Liver (tissue), 9 donors: ENCODE results near the gene GALNT14. TPM values are rescaled to one million over a fixed set of nuclear protein-coding genes. Genes with fewer than 3 reads are reported as not detected.

Experiments used
- DNase-seq: peaks from one replicate; pipeline ENCODE4 v3.0.0-alpha.2; 2017; ENCODE audit warnings: low spot score
- H3K27ac ChIP-seq, 2 donors: one replicate each; pipeline ENCODE4 v1.7.0; 2013; ENCODE audit warnings: inconsistent platforms in 2 of 2, low read length in 2 of 2, control low read depth in 1 of 2, low read depth in 1 of 2, mild to moderate bottlenecking in 1 of 2
- H3K27me3 ChIP-seq, 4 donors: one replicate each; pipeline versions ENCODE4 v1.6.1 to v1.7.0; 2013; ENCODE audit warnings: low read length in 3 of 4, inconsistent platforms in 1 of 4, mild to moderate bottlenecking in 1 of 4, moderate library complexity in 1 of 4; ENCODE audit not compliant: control insufficient read depth in 4 of 4, insufficient read depth in 4 of 4
- H3K36me3 ChIP-seq, 4 donors: one replicate each; pipeline versions ENCODE4 v1.6.1 to v1.7.0; 2013; ENCODE audit warnings: low read length in 3 of 4, mild to moderate bottlenecking in 3 of 4, low read depth in 1 of 4, moderate library complexity in 1 of 4; ENCODE audit not compliant: control insufficient read depth in 4 of 4, insufficient read depth in 3 of 4
- H3K4me1 ChIP-seq, 4 donors: one replicate each; pipeline versions ENCODE4 v1.6.1 to v1.7.0; 2013; ENCODE audit warnings: low read length in 3 of 4, mild to moderate bottlenecking in 3 of 4, moderate library complexity in 1 of 4; ENCODE audit not compliant: control insufficient read depth in 4 of 4, insufficient read depth in 4 of 4
- H3K4me3 ChIP-seq, 3 donors: one replicate each; pipeline versions ENCODE4 v1.6.1 to v1.7.0; 2013; ENCODE audit warnings: low read length in 3 of 3, control low read depth in 1 of 3, low read depth in 1 of 3, mild to moderate bottlenecking in 1 of 3
- H3K9ac ChIP-seq, 2 donors: one replicate each; pipeline ENCODE4 v1.7.0; 2013; ENCODE audit warnings: low read length in 2 of 2, mild to moderate bottlenecking in 2 of 2, moderate library complexity in 2 of 2, control low read depth in 1 of 2, low read depth in 1 of 2
- H3K9me3 ChIP-seq, 4 donors: one replicate each; pipeline versions ENCODE4 v1.6.1 to v1.7.0; 2013; ENCODE audit warnings: low read length in 3 of 4; ENCODE audit not compliant: control insufficient read depth in 4 of 4
- ATF3 ChIP-seq: IDR thresholded peaks from 2 replicates; pipeline ENCODE4 v1.6.1; 2016; ENCODE audit warnings: antibody characterized with exemption
- EGR1 ChIP-seq, 2 donors: IDR thresholded peaks; 2 replicates each; pipeline ENCODE4 v1.6.1; 2016 to 2018; ENCODE audit warnings: antibody characterized with exemption in 2 of 2, low read depth in 2 of 2
- GABPA ChIP-seq, 2 donors: IDR thresholded peaks in 1 of 2; conservative IDR thresholded peaks in 1 of 2; 2 replicates each; pipeline ENCODE4 v1.6.1; 2016; ENCODE audit warnings: antibody characterized with exemption in 2 of 2, mild to moderate bottlenecking in 1 of 2, moderate library complexity in 1 of 2
- HNF4A ChIP-seq, 2 donors: conservative IDR thresholded peaks; 2 replicates each; pipeline ENCODE4 v1.6.1; 2016; ENCODE audit warnings: antibody characterized with exemption in 2 of 2, mild to moderate bottlenecking in 2 of 2
- JUND ChIP-seq, 2 donors: IDR thresholded peaks; 2 replicates each; pipeline ENCODE4 v1.6.1; 2016; ENCODE audit warnings: antibody characterized with exemption in 2 of 2
- RAD21 ChIP-seq, 2 donors: IDR thresholded peaks; 2 replicates each; pipeline ENCODE4 v1.6.1; 2016; ENCODE audit warnings: antibody characterized with exemption in 2 of 2, mild to moderate bottlenecking in 2 of 2
- RXRA ChIP-seq, 2 donors: IDR thresholded peaks; 2 replicates each; pipeline ENCODE4 v1.6.1; 2017 to 2018; ENCODE audit warnings: antibody characterized with exemption in 2 of 2, mild to moderate bottlenecking in 1 of 2
- SP1 ChIP-seq: IDR thresholded peaks from 2 replicates; pipeline ENCODE4 v1.6.1; 2018; ENCODE audit warnings: antibody characterized with exemption, mild to moderate bottlenecking
- TAF1 ChIP-seq: conservative IDR thresholded peaks from 2 replicates; pipeline ENCODE4 v1.6.1; 2016; ENCODE audit warnings: antibody characterized with exemption, mild to moderate bottlenecking
- YY1 ChIP-seq: IDR thresholded peaks from 2 replicates; pipeline ENCODE4 v1.6.1; 2016; ENCODE audit warnings: antibody characterized with exemption, mild to moderate bottlenecking
- WGBS: extraction: QIAGEN DNeasy Blood & Tissue Kit; methylation state at CpG from one replicate; pipeline ENCODE4 v1.1.7; 2013; 5-methylcytosine and 5-hydroxymethylcytosine counted together
- polyA plus RNA-seq, 2 donors: library from polyadenylated mRNA; stranded (reverse) in 1 of 2; unstranded in 1 of 2; fragments of 200-250 nt in 1 of 2; fragments of >200 nt in 1 of 2; fragmentation: Nextera tagmentation in 1 of 2; extraction: Ambion mirVana in 1 of 2; gene quantifications; one replicate each; pipeline versions ENCODE4 v1.2.1 to v1.2.3, GENCODE V29; 2013 to 2015
- total RNA-seq, 2 donors: library from RNA; depleted of rRNA; stranded (reverse); fragments of >200 nt; gene quantifications; one replicate each; pipeline ENCODE4 v1.2.3, GENCODE V29; 2014
- TF ChIP-seq, protein P1 (sequence below): IDR thresholded peaks from 2 replicates; pipeline ENCODE4 v1.6.1; 2016; ENCODE audit warnings: antibody characterized with exemption, mild to moderate bottlenecking
- TF ChIP-seq, protein P2 (sequence below): fragments of 150-350 bp; IDR thresholded peaks from 2 replicates; pipeline ENCODE4 v1.5.1; 2017; ENCODE audit warnings: improper control_type of control experiment, low read depth, low read length; ENCODE audit not compliant: missing input control
- donor health status: healthy.
- donor health status: healthy.
- donor health status: healthy.
- donor health status: healthy.
- donor health status: healthy.

Gene GALNT14
- total and polyA plus RNA-seq, 4 donors: 0.86 to 2.0 (median 1.5) TPM

DNA sequence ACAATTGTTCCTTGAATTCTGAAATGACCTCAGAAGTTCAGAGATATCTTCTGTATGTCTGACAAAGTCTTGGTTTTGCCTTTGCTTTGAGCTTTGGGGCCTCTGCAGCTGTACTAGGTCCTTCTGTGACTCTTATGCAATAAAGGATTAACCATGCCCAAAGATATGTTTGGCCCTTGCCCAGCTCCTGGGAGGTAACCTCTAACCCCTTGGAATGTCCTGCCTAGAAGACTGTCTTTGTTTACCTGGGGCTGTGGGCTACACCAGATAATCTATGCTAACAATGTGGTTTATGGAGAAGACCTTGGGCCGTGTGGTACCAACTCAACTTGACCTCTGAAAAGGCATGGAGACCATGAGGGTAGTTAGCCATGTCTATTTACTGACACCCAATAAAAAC lies 190.1 kb downstream of the GALNT14 start:
- Histone ChIP-seq H3K4me3 (no peak overlapping the region), H3K9me3 (no peaks in the 10 kb centered on the region), H3K36me3 (no peaks in the 10 kb centered on the region), H3K4me1 (no peaks in the 10 kb centered on the region), H3K27ac (no peak overlapping the region), H3K27me3 (no peaks in the 10 kb centered on the region), H3K9ac (no peak overlapping the region)
- no peak for DNase-seq
- WGBS: 72% methylated on average over 1 of the region's 1 CpG
- TF ChIP-seq JUND (IDR thresholded peaks at IDR 0.05) (no peak), HNF4A (conservative IDR thresholded peaks at IDR 0.05) (no peak), SP1 (no peak), EGR1 (IDR thresholded peaks at IDR 0.05; ENCODE audit: low read depth in 2 of 2) (no peak), GABPA (IDR thresholded peaks at IDR 0.05 in 1 of 2, conservative IDR thresholded peaks at IDR 0.05 in 1 of 2) (no peak), YY1 (no peak), RXRA (IDR thresholded peaks at IDR 0.05) (no peak)
- TF ChIP-seq, protein P1, sequence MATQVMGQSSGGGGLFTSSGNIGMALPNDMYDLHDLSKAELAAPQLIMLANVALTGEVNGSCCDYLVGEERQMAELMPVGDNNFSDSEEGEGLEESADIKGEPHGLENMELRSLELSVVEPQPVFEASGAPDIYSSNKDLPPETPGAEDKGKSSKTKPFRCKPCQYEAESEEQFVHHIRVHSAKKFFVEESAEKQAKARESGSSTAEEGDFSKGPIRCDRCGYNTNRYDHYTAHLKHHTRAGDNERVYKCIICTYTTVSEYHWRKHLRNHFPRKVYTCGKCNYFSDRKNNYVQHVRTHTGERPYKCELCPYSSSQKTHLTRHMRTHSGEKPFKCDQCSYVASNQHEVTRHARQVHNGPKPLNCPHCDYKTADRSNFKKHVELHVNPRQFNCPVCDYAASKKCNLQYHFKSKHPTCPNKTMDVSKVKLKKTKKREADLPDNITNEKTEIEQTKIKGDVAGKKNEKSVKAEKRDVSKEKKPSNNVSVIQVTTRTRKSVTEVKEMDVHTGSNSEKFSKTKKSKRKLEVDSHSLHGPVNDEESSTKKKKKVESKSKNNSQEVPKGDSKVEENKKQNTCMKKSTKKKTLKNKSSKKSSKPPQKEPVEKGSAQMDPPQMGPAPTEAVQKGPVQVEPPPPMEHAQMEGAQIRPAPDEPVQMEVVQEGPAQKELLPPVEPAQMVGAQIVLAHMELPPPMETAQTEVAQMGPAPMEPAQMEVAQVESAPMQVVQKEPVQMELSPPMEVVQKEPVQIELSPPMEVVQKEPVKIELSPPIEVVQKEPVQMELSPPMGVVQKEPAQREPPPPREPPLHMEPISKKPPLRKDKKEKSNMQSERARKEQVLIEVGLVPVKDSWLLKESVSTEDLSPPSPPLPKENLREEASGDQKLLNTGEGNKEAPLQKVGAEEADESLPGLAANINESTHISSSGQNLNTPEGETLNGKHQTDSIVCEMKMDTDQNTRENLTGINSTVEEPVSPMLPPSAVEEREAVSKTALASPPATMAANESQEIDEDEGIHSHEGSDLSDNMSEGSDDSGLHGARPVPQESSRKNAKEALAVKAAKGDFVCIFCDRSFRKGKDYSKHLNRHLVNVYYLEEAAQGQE: no peak
- TF ChIP-seq, protein P2, sequence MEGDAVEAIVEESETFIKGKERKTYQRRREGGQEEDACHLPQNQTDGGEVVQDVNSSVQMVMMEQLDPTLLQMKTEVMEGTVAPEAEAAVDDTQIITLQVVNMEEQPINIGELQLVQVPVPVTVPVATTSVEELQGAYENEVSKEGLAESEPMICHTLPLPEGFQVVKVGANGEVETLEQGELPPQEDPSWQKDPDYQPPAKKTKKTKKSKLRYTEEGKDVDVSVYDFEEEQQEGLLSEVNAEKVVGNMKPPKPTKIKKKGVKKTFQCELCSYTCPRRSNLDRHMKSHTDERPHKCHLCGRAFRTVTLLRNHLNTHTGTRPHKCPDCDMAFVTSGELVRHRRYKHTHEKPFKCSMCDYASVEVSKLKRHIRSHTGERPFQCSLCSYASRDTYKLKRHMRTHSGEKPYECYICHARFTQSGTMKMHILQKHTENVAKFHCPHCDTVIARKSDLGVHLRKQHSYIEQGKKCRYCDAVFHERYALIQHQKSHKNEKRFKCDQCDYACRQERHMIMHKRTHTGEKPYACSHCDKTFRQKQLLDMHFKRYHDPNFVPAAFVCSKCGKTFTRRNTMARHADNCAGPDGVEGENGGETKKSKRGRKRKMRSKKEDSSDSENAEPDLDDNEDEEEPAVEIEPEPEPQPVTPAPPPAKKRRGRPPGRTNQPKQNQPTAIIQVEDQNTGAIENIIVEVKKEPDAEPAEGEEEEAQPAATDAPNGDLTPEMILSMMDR: no peak

GRCh38 chr2:30947686-30948085 lies 190.6 kb downstream of the GALNT14 start:
- no peaks in the 10 kb centered on the region for H3K27me3 ChIP-seq
- no peaks in the 10 kb centered on the region for H3K36me3 ChIP-seq
- H3K27ac ChIP-seq: no peak overlapping the region
- DNase-seq: no peak
- no peak for TF ChIP-seq RAD21 (IDR thresholded peaks at IDR 0.05)
- H3K4me1 ChIP-seq: no peaks in the 10 kb centered on the region
- H3K9me3 ChIP-seq: no peaks in the 10 kb centered on the region
- H3K4me3 ChIP-seq: no peak overlapping the region
- no peak overlapping the region for H3K9ac ChIP-seq

DNA sequence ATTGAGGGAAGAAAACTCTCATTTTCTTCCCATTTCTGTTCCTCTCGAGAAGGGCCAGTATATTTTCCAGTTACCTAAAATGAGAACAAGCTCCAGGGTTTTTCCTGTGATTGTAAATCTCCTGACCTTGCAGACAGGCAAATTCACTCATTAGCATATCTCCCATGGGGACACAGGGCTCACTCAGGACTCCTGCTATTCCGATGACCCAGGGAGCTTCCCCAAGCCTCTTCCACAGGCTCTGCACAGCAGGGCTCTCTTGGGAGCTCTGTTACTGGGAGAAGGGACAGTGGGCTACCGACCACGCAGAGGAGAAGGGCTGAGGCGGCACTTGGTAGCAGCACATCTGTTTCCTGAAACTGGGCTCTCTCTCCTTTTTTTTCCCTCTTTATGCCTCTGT lies 195.8 kb downstream of the GALNT14 start:
- no peak overlapping the region for H3K4me3 ChIP-seq
- no peak for TF ChIP-seq ATF3
- no peak for TF ChIP-seq RXRA (IDR thresholded peaks at IDR 0.05)
- TF ChIP-seq TAF1: no peak
- no peaks in the 10 kb centered on the region for H3K9me3 ChIP-seq
- H3K9ac ChIP-seq: no peak overlapping the region
- no peaks in the 10 kb centered on the region for H3K27me3 ChIP-seq
- 53% methylated on average over 5 of the region's 5 CpGs for WGBS
- H3K4me1 ChIP-seq: no peaks in the 10 kb centered on the region
- no peaks in the 10 kb centered on the region for H3K36me3 ChIP-seq
- no peak for DNase-seq
- no peak overlapping the region for H3K27ac ChIP-seq
